ENCODE measurements around the gene TLE1.

DNA sequence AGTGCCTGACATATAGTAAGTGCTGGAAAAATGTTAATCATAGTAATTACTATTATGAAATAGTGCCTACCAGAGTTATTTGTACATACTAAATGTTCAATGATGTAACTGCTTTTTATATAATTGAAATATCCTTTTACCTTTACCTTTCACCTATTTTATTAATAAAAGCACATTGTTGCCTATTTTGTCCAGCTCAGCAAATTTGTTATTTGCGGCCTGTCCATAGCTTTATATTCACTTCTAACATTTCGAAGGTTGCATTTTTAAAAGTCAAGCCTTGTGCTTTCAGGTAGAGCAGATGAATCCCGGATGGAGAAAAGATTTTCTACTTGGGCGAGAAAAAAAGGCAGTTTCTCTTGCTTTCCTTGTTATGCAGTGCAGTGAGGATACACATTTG lies 119.3 kb downstream of the TLE1 start:
- TF ChIP-seq CTCF (IDR thresholded peaks at IDR 0.05; ENCODE audit: low read depth, low read length), result no peak
- no peak for TF ChIP-seq MAX (IDR thresholded peaks at IDR 0.05; ENCODE audit: low read depth, low read length)
- TF ChIP-seq POLR2A (IDR thresholded peaks at IDR 0.05; ENCODE audit: extremely low read depth, insufficient read length), result no peak
- no peak for TF ChIP-seq MYC (IDR thresholded peaks at IDR 0.05; ENCODE audit: low read depth, low read length)

Data from NB4 (cell line).